Ectodermal cell (in vitro differentiated cells): ENCODE results near the gene ACAP2.

ENCODE experiments used
- H3K27ac ChIP-seq: 2 replicates; pipeline ENCODE4 v1.7.0; 2013; ENCODE audit warnings: mild to moderate bottlenecking, low read depth, low read length; ENCODE audit not compliant: insufficient read depth, poor library complexity, severe bottlenecking
- H3K27me3 ChIP-seq: 2 replicates; pipeline ENCODE4 v1.7.0; 2013; ENCODE audit warnings: mild to moderate bottlenecking, low read length; ENCODE audit not compliant: insufficient read depth, control insufficient read depth, poor library complexity, severe bottlenecking
- H3K36me3 ChIP-seq: one replicate; pipeline ENCODE4 v1.7.0; 2013; ENCODE audit warnings: low read length; ENCODE audit not compliant: control insufficient read depth, insufficient read depth
- H3K4me1 ChIP-seq: one replicate; pipeline ENCODE4 v1.7.0; 2013; ENCODE audit warnings: low read length; ENCODE audit not compliant: control insufficient read depth, insufficient read depth
- H3K4me3 ChIP-seq: 2 replicates; pipeline ENCODE4 v1.7.0; 2013; ENCODE audit warnings: low read depth, low read length, control low read depth; ENCODE audit not compliant: insufficient read depth
- H3K9me3 ChIP-seq: 2 replicates; pipeline ENCODE4 v1.7.0; 2013; ENCODE audit warnings: mild to moderate bottlenecking, low read length, moderate library complexity; ENCODE audit not compliant: control insufficient read depth
- WGBS, 2 experiments: methylation state at CpG; one replicate each; pipeline ENCODE4 v1.1.7; 2013; ENCODE audit warnings: missing lambda C conversion rate in 2 of 2; 5-methylcytosine and 5-hydroxymethylcytosine counted together

Gene ACAP2

DNA sequence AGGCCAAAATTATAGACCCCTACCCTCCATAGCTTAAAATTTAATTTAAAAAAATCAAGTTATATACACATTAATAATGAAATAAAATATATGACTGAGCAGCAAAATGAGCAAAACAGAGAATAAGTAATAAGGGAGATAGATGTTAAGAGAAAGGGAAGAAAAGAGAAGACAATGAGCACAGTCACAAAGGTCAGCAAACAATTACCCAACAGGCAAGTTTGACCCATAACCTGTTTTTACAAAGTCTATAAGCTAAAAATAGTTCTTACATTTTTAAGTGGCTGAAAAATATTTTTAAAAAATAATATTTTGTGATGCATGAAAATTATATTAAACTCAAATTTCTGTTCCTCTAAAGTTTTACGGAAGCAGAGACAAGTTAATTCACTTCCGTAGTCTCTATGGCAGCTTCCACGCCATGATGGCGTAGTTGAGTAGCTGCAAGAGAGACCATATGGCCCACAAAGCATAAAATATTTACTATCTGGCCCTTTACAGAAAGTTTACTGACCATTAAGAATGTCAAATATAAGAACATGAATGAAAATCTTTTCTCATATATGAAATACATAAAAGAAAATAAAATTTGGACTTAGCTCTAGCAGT is 47.5 kb downstream of the ACAP2 start:
- Histone ChIP-seq H3K9me3 (no peaks in the 10 kb centered on the region), H3K27ac (no peak overlapping the region), H3K36me3 (no peaks in the 10 kb centered on the region), H3K4me1 (no peaks in the 10 kb centered on the region), H3K27me3 (no peaks in the 10 kb centered on the region), H3K4me3 (no peak overlapping the region)
- WGBS, 2 experiments: 95 to 97% methylated on average over 4 of the region's 4 CpGs

GRCh38 chr3:195394700-195395099 is 48.1 kb downstream of the ACAP2 start:
- Histone ChIP-seq H3K4me3 (no peak overlapping the region), H3K4me1 (no peaks in the 10 kb centered on the region), H3K27ac (no peak overlapping the region), H3K27me3 (no peaks in the 10 kb centered on the region), H3K9me3 (no peaks in the 10 kb centered on the region), H3K36me3 (no peaks in the 10 kb centered on the region)
- 61 to 76% methylated on average over 2 of the region's 3 CpGs for whole genome bisulfite sequencing, 2 experiments

- no peaks in the 10 kb centered on the region for H3K36me3 ChIP-seq
- H3K9me3 ChIP-seq: no peaks in the 10 kb centered on the region
- no peak overlapping the region for H3K27ac ChIP-seq
- H3K27me3 ChIP-seq: no peaks in the 10 kb centered on the region
- 97 to 98% methylated on average over 6 to 7 of the region's 7 CpGs for WGBS, 2 experiments
- no peaks in the 10 kb centered on the region for H3K4me1 ChIP-seq
- no peak overlapping the region for H3K4me3 ChIP-seq
Observed at GRCh38 chr3:195394024-195394423, 48.8 kb downstream of the ACAP2 start.

DNA sequence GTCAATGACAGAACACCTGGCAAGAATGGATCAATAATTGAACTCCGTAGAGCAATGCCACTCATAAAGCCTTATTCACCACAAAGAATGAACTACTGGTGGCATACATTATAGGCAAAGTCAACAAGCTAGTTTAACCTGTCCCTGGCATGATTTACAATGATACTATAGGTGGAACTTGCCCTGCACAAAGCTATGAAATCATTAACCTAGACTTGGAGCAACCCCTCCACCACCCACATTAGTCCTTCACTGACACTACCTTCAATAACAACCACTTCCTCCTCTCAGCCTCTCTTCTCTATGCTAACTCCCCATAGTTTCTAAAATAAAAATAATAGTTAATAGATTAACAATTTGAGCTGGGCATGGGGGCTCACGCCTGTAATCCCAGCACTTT is 54.4 kb downstream of the ACAP2 start:
- H3K4me1 ChIP-seq: peaks cover 8% of the 10 kb centered on the region

GRCh38 chr3:195386739-195387138 is 56.1 kb downstream of the ACAP2 start:
- H3K27me3 ChIP-seq: no peaks in the 10 kb centered on the region
- 93 to 95% methylated on average over 3 of the region's 3 CpGs for WGBS, 2 experiments
- H3K4me1 ChIP-seq: peaks cover 8% of the 10 kb centered on the region
- H3K36me3 ChIP-seq: no peaks in the 10 kb centered on the region
- H3K27ac ChIP-seq: no peak overlapping the region
- no peaks in the 10 kb centered on the region for H3K9me3 ChIP-seq
- no peak overlapping the region for H3K4me3 ChIP-seq

More for the DNA sequence above, 54.4 kb downstream of the ACAP2 start:
- Histone ChIP-seq H3K9me3 (no peaks in the 10 kb centered on the region), H3K36me3 (no peaks in the 10 kb centered on the region), H3K27me3 (no peaks in the 10 kb centered on the region), H3K4me3 (no peak overlapping the region), H3K27ac (no peak overlapping the region)
- WGBS, 2 experiments: 95 to 97% methylated on average over 2 of the region's 2 CpGs

GRCh38 chr3:195385526-195385925 is 57.3 kb downstream of the ACAP2 start:
- H3K4me1 ChIP-seq: peaks cover 8% of the 10 kb centered on the region
- H3K36me3 ChIP-seq: no peaks in the 10 kb centered on the region
- 40 to 44% methylated on average over 2 of the region's 2 CpGs for WGBS, 2 experiments
- no peaks in the 10 kb centered on the region for H3K27me3 ChIP-seq
- H3K4me3 ChIP-seq: no peak overlapping the region
- H3K9me3 ChIP-seq: no peaks in the 10 kb centered on the region
- H3K27ac ChIP-seq: no peak overlapping the region

DNA sequence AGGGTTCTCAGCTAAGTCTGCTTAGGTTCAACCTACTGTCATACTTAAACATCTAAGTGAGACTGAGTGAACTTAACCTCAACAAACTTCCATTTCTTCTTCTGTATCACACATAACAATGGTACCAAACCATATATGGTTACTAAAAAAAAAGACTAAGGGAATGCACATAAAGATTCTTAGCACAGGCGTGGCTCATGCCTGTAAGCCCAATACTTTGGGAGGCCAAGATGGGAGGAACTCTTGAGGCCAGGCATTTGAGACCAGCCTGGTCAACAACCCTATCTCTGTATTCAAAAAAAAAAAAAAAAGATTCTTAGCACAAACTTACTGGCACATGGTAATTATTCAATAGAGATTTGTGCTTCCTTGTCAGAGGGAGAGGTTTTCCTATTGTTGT is 57.9 kb downstream of the ACAP2 start:
- H3K9me3 ChIP-seq: no peaks in the 10 kb centered on the region
- no peak overlapping the region for H3K4me3 ChIP-seq
- H3K27ac ChIP-seq: no peak overlapping the region
- WGBS, 2 experiments: 95 to 100% methylated on average over 1 of the region's 1 CpG
- no peaks in the 10 kb centered on the region for H3K27me3 ChIP-seq
- H3K4me1 ChIP-seq: peaks cover 8% of the 10 kb centered on the region
- H3K36me3 ChIP-seq: no peaks in the 10 kb centered on the region

- WGBS, 2 experiments: 92 to 96% methylated on average over 7 of the region's 7 CpGs
- Histone ChIP-seq H3K36me3 (no peaks in the 10 kb centered on the region), H3K27me3 (no peaks in the 10 kb centered on the region), H3K4me1 (no peaks in the 10 kb centered on the region), H3K9me3 (no peaks in the 10 kb centered on the region), H3K27ac (no peak overlapping the region), H3K4me3 (no peak overlapping the region)
Observed at GRCh38 chr3:195372220-195372619, 70.6 kb downstream of the ACAP2 start.

GRCh38 chr3:195366200-195366925 is 76.5 kb downstream of the ACAP2 start:
- H3K36me3 ChIP-seq: no peaks in the 10 kb centered on the region
- H3K9me3 ChIP-seq: no peaks in the 10 kb centered on the region
- H3K27ac ChIP-seq: no peak overlapping the region
- WGBS, 2 experiments: 96% methylated on average over 5 of the region's 5 CpGs
- H3K4me3 ChIP-seq: no peak overlapping the region
- H3K27me3 ChIP-seq: no peaks in the 10 kb centered on the region
- H3K4me1 ChIP-seq: no peaks in the 10 kb centered on the region

- Histone ChIP-seq H3K4me1 (no peaks in the 10 kb centered on the region), H3K4me3 (no peak overlapping the region), H3K36me3 (no peaks in the 10 kb centered on the region), H3K9me3 (no peaks in the 10 kb centered on the region), H3K27ac (no peak overlapping the region), H3K27me3 (no peaks in the 10 kb centered on the region)
- WGBS, 2 experiments: 90 to 97% methylated on average over 2 of the region's 2 CpGs
Observed at GRCh38 chr3:195365371-195365770, 77.4 kb downstream of the ACAP2 start.
